K562 (cell line): ENCODE results near the gene MDK. TPM values are rescaled to one million over a fixed set of nuclear protein-coding genes. Genes with fewer than 3 reads are reported as not detected.

Experiments used
- BRD9 ChIP-seq: fragments of 450-650 bp; IDR thresholded peaks from 2 replicates; pipeline ENCODE4 v1.6.1; 2018; ENCODE audit warnings: low read depth; ENCODE audit not compliant: partially characterized antibody
- CBX5 ChIP-seq: IDR thresholded peaks from 2 replicates; pipeline ENCODE4 v1.6.1; 2014; ENCODE audit warnings: low read depth, borderline replicate concordance
- CREBBP ChIP-seq: IDR thresholded peaks from one replicate; pipeline ENCODE4 v1.6.1; 2012; ENCODE audit warnings: low read depth, mild to moderate bottlenecking, control low read depth, inconsistent platforms, low read length
- E4F1 ChIP-seq: fragments of 250-450 bp; sonication (Bioruptor Pico); IDR thresholded peaks from 2 replicates; pipeline ENCODE4 v1.5.0; 2021; ENCODE audit warnings: mild to moderate bottlenecking, borderline replicate concordance
- EHMT2 ChIP-seq: fragments of 450-650 bp; IDR thresholded peaks from 2 replicates; pipeline ENCODE4 v1.6.1; 2018; ENCODE audit warnings: antibody characterized with exemption
- ELK1 ChIP-seq: sonication (generic); formaldehyde crosslinking; IDR thresholded peaks from 2 replicates; pipeline ENCODE4 v1.8.1; 2022; ENCODE audit warnings: missing genetic modification reagents
- HNRNPLL ChIP-seq: fragments of 200-400 bp; formaldehyde crosslinking; IDR thresholded peaks from 2 replicates; pipeline ENCODE4 v1.6.1; 2017; ENCODE audit warnings: low read length, low read depth, mild to moderate bottlenecking; ENCODE audit not compliant: poor library complexity, severe bottlenecking
- JUNB ChIP-seq: fragments of 450-650 bp; formaldehyde crosslinking; conservative IDR thresholded peaks from 2 replicates; pipeline ENCODE4 v1.4.0; 2020; ENCODE audit warnings: mild to moderate bottlenecking
- MAFK ChIP-seq: IDR thresholded peaks from 2 replicates; pipeline ENCODE4 v1.6.1; 2011; ENCODE audit warnings: low read length, improper control_type of control experiment
- MEF2A ChIP-seq: IDR thresholded peaks from 2 replicates; pipeline ENCODE4 v1.6.1; 2011; ENCODE audit warnings: low read depth, mild to moderate bottlenecking, low read length, moderate library complexity; ENCODE audit not compliant: control insufficient read depth
- PCBP1 ChIP-seq: fragments of 200-400 bp; formaldehyde crosslinking; IDR thresholded peaks from 2 replicates; pipeline ENCODE4 v1.6.1; 2018; ENCODE audit warnings: mild to moderate bottlenecking, low read depth, low read length; ENCODE audit not compliant: poor library complexity, severe bottlenecking
- PRDM10 ChIP-seq: fragments of 450-650 bp; IDR thresholded peaks from 2 replicates; pipeline ENCODE4 v1.6.1; 2018; ENCODE audit not compliant: partially characterized antibody
- RAD51 ChIP-seq: fragments of 450-650 bp; IDR thresholded peaks from 2 replicates; pipeline ENCODE4 v1.7.1; 2016; ENCODE audit warnings: low read depth, mild to moderate bottlenecking, borderline replicate concordance
- RFX7 ChIP-seq: fragments of 250-450 bp; sonication (Bioruptor Pico); IDR thresholded peaks from 2 replicates; pipeline ENCODE4 v1.5.1; 2021; ENCODE audit warnings: mild to moderate bottlenecking
- RNF2 ChIP-seq: sonication (generic); IDR thresholded peaks from 2 replicates; pipeline ENCODE4 v1.6.1; 2016
- SETDB1 ChIP-seq: IDR thresholded peaks from one replicate; pipeline ENCODE4 v1.6.1; 2012; ENCODE audit warnings: low read length, control low read depth, inconsistent platforms
- SNIP1 ChIP-seq: fragments of 450-650 bp; IDR thresholded peaks from 2 replicates; pipeline ENCODE4 v1.7.1; 2017; ENCODE audit warnings: low read depth, mild to moderate bottlenecking
- SNRNP70 ChIP-seq: fragments of 200-400 bp; formaldehyde crosslinking; optimal IDR thresholded peaks from 2 replicates; pipeline ENCODE3; 2017; ENCODE audit warnings: low read depth, low read length
- TRIM28 ChIP-seq: fragments of 450-650 bp; IDR thresholded peaks from 2 replicates; pipeline ENCODE4 v1.6.1; 2017
- U2AF1 ChIP-seq: fragments of 200-400 bp; formaldehyde crosslinking; optimal IDR thresholded peaks from 2 replicates; pipeline ENCODE3; 2017; ENCODE audit warnings: mild to moderate bottlenecking, low read depth, low read length, moderate library complexity
- ZNF586 ChIP-seq: fragments of 450-650 bp; formaldehyde crosslinking; conservative IDR thresholded peaks from 2 replicates; pipeline ENCODE4 v1.4.0; 2020; ENCODE audit warnings: mild to moderate bottlenecking, moderate library complexity
- ZNF785 ChIP-seq: fragments of 250-450 bp; sonication (Bioruptor Pico); IDR thresholded peaks from 2 replicates; pipeline ENCODE4 v1.4.0; 2020; ENCODE audit warnings: mild to moderate bottlenecking
- ZSCAN29 ChIP-seq: fragments of 450-650 bp; IDR thresholded peaks from 2 replicates; pipeline ENCODE4 v1.6.1; 2017
- polyA plus RNA-seq, 8 experiments: library from polyadenylated mRNA; depleted of rRNA in 4 of 8; stranded (reverse) in 5 of 8; unstranded in 3 of 8; fragments of >200 nt; fragmentation: Nextera tagmentation in 2 of 8; fragmentation: Illumina TruSeq in 1 of 8; extraction: Ambion mirVana in 2 of 8; extraction: Trizol in 1 of 8; gene quantifications; 2 replicates each; pipeline versions ENCODE4 v1.2.1 to v1.2.3, GENCODE V29; 2011 to 2014; ENCODE audit warnings: inconsistent platforms in 1 of 8, missing spikeins in 1 of 8
- total RNA-seq, 7 experiments: library from RNA; depleted of rRNA in 6 of 7; stranded (reverse); fragments of >200 nt in 6 of 7; fragmentation: Illumina TruSeq in 2 of 7; extraction: Trizol in 2 of 7; gene quantifications; 2 replicates each; pipeline versions ENCODE4 v1.2.1 to v1.2.3, GENCODE V29; 2011 to 2021; ENCODE audit warnings: low replicate concordance in 1 of 7

The MDK gene
- total and polyA plus RNA-seq, 9 of the 15 experiments (the other 6 are each of a cell fraction or from before 2014, with no cell fraction given) = 20.7 to 700 (median 350) TPM

- no peak for TF ChIP-seq RFX7 (CRISPR knock-in tag)
- peak; percentile 90 for TF ChIP-seq PRDM10
- no peak for TF ChIP-seq BRD9
- peak; percentile 97 for TF ChIP-seq MAFK
- no peak for TF ChIP-seq CREBBP
- TF ChIP-seq ELK1 (CRISPR knock-in tag) = no peak
- no peak for TF ChIP-seq ZNF785
- no peak for TF ChIP-seq CBX5
- no peak for TF ChIP-seq PCBP1
- TF ChIP-seq SNIP1 = no peak
- TF ChIP-seq ZNF586 = no peak
- no peak for TF ChIP-seq SNRNP70
- no peak for TF ChIP-seq HNRNPLL
- TF ChIP-seq E4F1 (CRISPR knock-in tag) = no peak
- TF ChIP-seq JUNB = no peak
- no peak for TF ChIP-seq SETDB1
- TF ChIP-seq RNF2 = no peak
- TF ChIP-seq U2AF1 = no peak
- TF ChIP-seq MEF2A = peak; percentile 47; the same call in 1 of the 2 replicates
- no peak for TF ChIP-seq ZSCAN29
- no peak for TF ChIP-seq TRIM28
- no peak for TF ChIP-seq RAD51
- TF ChIP-seq EHMT2 = no peak
Measured at GRCh38 chr11:46427364-46427763, 45.9 kb downstream of the MDK start (continued).
